Measurements from ENCODE around the gene AMACR.

DNA sequence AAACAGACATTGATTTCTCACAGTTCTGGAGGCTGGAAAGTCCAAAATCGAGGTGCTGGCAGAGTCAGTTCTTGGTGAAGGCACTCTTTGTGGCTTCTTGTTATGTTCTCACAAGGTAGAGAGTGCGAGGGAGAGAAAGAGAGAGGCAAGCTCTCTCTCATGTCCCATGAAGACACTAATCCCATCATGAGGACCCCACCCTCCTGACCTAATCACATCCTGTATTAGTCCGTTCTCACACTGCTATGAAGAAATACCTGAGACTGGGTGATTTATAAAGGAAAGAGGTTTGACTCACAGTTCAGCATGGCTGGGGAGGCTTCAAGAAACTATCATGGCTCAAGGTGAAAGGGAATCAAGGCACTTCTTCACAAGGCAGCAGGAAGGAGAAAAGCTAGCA is 5.7 kb upstream of the AMACR start:
- no peak for TF ChIP-seq TAF1 (IDR thresholded peaks at IDR 0.05; ENCODE audit: borderline replicate concordance, low read depth, low read length)
- no peak for TF ChIP-seq POLR2AphosphoS5 (IDR thresholded peaks at IDR 0.05; ENCODE audit: low read depth, low read length)
- no peak for TF ChIP-seq POLR2A (IDR thresholded peaks at IDR 0.05; ENCODE audit: low read depth, low read length)

All from GM12892 (cell line).